MV-4-11 (cell line): ENCODE results near the gene SBK3.
"Not testable (repeated sequence)": the region's sequence is repeated elsewhere in the genome, so short reads cannot be mapped to it uniquely, and the experiment has no call there.

Experiments used
- DNase-seq: peaks from one replicate; lab custom pipeline; 2025; lab: John Stamatoyannopoulos, UW

The SBK3 gene, protein sequence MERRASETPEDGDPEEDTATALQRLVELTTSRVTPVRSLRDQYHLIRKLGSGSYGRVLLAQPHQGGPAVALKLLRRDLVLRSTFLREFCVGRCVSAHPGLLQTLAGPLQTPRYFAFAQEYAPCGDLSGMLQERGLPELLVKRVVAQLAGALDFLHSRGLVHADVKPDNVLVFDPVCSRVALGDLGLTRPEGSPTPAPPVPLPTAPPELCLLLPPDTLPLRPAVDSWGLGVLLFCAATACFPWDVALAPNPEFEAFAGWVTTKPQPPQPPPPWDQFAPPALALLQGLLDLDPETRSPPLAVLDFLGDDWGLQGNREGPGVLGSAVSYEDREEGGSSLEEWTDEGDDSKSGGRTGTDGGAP

DNA sequence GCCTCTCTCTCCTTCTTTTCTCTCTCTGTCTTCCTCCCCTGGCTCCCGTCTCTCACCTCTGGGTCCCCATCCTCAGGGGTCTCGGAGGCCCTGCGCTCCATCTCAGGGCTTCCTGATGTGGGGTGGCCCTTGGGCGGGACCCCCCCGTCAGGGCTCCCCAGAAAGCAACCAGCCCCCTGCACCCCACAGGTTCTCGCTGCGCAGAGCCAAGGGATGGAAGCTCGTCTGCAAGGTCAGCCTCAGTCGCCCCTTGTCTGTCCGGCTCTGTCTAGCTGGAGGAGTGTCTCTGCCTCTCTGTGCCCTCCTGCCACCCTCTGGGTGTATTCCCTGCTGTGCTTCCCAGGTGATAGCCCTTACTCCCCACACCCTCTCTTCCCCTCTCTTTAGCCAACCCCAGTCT, at the start of gene SBK3:
Gene SBK3 (minus strand): TSS at position 101 of the 400 bp plus-strand sequence. CDS start 0 bp downstream, at position 101.
- no peak for DNase-seq

DNA sequence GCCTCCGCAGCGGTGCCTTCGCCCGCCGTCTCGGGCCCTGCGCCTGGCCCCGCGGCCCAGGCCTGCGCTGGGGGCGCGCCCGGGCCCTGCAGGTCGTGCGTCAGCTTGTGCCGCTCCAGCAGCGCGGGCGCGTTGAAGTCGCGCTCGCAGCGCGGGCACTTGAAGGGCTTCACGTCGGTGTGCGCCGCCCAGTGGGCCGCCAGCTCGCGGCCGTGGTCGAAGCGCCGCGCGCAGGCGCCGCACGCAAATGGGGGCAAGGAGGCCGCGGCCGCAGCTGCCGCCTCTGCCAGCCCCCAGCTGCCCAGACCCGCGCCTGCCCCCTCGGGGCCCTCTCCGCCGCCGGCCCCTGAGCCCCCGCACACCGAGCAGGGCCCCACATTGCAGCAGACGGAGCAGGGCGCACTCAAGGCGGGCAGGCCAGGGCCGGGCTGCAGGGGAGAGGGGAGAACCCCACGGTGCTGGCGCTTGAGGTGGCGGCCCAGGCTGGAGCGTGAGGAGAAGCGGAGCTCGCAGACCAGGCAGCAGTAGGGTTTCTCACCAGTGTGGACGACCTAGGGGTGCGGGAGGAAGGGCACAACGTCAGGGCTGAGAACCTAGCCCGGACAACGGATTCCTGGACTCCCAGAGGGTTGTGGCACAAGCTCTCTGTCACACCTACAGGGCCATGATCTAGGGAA, 47.9 kb upstream of the SBK3 start:
- no peak for DNase-seq

DNA sequence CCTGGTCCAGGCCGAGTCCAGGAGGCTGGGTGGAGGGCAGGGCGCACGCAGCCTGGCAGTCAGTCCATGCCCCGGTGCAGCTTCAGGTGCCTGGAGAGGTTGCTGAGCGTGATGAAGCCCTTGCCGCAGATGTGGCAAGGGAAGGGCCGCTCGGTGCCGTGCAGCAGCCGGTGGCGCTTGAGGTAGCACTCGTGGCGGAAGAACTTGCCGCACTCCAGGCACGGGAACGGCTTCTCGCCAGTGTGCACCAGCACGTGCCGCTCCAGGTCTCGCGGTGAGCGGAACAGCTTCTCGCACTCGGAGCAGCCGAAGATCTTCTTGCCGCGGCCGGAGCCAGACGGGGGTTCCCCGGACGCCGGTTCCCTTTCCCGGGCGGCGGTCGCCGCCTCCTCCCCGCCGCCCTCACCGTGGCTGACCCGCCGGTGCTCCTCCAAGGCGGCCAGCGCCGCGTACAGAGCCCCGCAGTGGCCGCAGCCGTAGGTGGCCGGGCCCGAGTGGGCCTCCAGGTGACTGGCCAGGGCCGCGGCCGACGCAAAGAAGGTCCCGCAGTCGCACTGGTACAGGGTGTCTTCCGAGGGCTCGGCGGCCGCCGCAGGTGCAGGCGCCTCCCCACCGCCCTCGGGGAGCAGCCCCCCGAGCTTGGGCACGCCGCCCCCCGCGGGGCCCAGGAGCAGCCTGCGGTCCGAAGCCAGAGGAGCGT, 47.2 kb upstream of the SBK3 start:
- no peak for DNase-seq

DNA sequence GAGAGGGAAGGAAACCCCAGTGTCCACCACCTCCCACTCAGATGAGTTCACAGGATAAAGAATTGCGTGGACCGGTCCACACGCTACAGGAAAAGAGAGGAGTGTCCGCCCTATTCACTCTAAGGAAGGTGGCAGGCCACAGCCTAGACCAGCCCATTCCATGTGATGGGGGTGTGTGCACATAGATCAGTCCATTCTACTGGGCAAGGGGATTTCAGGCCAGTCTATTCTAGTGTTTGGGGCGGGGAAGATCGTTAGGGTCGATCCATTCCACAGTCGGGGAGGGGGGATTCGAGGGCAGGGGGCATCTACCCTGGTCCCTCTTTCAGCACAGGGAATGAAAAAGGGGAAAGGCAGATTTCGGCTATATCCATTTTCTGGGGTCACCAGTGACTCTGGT, 46.2 kb upstream of the SBK3 start:
- no peak for DNase-seq

DNA sequence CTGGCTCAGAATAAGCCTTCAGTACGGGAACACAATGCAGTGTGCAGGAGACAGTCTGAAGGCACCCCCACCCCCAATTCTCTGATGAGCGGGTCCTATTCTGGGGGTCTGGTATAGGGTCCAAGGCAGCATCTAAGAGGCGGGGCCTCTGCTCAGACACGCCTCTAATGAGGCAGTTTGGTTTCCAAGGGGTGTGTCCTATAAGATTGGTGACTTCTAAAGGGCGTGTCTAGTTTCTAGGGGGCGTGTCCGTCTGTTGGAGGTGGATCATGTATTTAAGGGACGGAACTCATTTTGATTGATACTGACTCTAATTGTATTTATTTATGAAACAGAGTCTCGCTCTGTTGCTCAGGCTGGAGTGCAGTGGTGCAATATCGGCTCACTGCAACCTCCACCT, 45.3 kb upstream of the SBK3 start:
- DNase-seq: peak; percentile 33

DNA sequence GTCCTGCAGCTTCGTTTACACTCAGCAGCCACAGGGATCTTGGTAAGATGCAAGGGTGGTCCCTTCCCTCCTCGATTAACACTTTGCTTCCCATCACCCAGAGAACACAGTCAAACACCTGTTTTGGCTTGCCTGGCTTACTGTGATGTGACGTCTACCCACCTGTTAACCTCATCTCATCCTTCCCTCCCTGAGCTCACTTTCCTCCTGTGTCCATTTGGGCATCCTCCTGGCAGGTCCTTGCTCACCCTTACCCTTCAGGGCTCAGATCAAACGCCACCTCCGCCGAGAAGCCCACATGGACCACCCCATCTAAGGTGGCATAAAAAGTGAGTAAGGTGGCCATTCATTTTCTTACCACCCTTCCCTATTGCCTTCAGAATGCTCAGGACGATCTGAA, 44.8 kb upstream of the SBK3 start:
- no peak for DNase-seq

DNA sequence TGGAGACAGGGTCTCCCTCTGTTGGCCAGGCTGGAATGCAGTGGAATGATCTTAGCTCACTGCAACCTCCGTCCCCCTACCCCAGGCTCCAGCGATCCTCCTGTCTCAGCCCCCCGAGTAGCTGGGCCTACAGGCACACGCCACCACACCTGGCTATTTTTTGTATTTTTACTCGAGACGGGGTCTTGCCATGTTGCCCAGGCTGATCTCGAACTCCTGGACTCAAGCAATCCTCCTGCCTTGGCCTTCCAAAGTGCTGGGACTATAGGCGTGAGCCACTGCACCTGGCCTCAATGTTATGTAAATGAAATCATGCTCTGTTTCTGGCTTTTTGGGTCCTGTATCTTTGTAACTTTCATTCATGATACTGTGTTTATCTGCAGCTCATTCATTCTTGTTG, 43.4 kb upstream of the SBK3 start:
- no peak for DNase-seq

DNA sequence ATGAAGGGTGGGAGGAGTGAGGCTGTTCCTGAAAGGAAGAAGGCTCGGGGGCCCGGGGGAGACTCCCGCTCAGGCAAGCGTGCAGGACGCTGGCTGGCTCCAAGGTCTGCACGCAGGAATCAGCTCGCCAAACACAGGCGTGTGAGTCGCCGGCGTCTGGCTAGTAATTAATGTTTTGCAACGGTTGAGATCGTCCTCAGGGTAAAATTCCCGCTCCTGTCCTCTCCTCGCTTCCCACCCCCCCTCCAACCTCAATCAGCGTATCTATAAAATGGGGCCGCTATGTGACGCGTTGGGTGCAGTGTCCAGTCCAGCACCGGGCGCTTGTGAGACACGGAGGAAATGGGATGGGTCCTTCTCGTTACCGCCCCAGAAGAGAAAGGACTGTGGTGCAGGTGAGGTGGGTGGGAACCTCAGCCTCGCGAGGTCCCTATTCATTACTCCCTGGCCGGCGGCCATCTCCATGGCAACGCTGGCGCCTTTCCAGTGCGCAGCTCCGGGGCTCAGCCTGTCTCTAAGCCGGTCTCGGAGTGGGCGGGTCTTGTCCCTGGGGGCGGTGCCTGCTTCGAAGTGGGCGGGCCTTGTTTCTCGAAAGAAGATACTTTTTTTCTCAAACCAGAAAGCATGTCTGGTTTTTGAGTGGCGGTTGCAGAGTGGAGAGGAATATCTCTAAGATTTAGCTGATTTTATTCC, 41.8 kb upstream of the SBK3 start:
- peak; percentile 96 for DNase-seq

DNA sequence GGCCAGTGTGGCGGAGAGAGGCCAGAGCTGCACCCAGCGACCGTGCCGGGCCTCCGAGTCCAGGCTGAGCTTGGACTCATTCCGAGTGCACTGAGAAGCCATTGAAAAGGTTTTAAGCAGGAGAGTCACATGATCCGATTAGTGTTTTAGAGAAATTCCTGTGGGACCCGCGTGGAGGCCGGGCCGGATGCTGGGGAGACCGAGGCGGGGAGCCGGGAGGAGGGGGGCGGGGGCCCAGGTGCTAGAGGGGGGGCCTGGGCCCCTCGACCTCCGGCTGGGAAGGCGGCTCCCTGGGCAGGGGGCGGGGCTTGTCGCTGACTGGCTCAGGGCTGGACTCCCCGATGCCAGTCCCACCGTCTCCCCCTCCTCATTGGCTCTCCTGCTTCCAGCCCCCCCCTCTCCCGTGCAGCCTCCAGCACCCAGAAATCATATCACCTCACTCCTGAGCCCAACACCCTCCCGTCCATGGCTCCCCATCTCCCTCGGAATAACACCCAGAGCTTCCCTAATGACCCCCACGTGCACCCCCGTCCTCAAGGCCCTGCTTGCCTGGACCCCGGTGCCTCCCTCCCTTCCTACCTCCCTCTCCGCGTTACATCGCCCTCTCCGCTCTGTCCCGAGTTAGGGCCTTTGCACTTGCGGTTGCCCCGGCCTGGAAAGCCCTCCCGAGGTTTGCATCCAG, 40.5 kb upstream of the SBK3 start:
- DNase-seq: no peak

DNA sequence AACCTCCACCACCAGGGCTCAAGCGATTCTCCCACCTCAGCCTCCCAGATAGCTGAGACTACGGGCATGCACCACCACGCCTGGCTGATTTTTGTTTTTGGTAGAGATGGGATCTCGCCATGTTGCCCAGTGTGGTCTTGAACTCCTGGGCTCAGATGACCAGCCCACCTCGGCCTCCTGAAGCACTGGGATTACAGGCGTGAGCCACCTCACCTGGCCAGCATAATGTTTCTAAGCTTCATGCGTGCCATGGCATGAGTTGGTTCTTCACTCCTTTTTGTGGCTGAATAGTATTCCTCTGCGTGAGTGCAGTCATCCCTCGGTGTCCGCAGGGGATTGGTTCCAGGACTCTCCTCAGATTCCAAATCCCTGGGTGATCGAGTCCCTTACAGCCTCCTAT, 39.5 kb upstream of the SBK3 start:
- no peak for DNase-seq

DNA sequence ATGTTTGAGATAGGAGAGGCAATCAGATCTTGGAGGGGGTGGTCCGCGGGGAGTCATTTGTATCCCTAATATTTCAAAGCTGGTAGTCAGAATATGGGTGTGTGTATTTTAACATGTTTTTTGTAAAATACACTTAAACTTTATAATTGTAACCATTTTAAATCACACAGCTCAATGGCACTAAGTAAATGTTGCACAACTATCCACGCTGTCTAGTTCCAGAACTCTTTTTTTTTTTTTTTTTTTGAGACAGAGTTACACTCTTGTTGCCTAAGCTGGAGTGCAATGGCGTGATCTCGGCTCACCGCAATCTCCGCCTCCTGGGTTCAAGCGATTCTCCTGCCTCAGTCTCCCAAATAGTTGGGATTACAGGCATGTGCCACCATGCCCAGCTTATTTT, 38.6 kb upstream of the SBK3 start:
- peak; percentile 25 for DNase-seq

DNA sequence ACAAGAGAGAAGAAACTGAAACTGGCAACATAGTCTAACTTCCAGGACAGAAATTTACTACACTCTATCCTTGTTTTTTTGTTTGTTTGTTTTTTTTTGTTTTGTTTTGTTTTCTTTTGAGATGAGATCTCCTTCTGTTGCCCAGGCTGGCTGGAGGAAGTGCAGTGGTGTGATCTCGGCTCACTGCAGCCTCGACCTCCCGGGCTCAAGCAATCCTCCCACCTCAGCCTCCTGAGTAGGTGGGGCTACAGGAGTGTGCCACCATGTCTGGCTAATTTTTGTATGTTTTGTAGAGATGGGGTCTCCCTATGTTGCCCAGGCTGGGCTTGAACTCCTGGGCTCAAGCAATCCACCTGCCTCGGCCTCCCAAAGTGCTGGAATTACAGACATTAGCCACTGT, 36.9 kb upstream of the SBK3 start:
- not testable (repeated sequence) for DNase-seq

DNA sequence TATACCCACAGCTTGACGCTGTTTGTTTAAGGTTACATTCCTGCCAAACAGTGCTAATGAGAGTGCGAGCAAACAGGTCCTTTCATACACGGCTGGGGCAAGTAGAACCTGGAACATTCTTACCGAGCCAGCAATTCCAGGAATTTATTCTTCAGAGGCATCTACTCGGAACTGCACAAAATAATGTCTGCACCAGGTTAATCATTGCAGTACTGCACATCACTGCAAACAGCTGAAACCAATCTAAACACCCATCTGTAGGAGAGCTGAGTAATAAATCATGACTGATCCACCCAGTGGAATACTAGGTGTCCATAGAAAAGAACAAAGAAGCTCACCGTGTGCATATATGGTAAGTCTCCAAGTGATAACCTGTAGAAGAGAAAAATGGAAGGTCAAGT, 36.5 kb upstream of the SBK3 start:
- no peak for DNase-seq

DNA sequence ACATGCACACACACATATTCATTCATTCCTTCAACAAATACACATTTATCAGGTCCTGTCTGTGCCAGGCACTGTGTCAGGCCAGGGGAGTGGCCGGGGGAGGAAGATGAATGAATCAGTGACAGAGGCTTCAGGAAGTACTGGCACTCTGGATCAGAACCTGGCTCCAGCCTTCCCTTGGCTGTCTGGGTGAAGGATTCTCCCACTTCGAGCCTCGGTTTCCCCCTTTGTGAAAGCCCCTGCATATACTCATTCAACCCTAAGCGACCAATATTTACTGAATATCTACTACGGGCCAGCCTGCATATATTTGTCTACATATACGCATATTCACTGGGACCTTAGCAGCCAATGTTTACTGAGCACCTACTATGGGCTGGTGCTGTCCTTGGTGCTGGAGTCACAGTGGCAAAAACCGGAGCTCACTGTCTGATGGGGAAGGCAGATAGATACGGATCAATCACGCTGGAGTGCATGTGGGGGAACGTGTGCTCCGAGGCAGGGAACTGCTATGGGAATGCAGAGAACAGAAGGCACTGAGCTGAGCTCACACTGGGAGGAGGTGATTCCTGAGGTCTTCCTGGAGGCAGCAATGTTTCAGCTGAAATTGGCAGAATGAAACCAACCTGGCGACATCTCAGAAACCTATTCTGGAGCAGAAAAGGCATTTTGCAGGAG, 35.9 kb upstream of the SBK3 start:
- DNase-seq: no peak

DNA sequence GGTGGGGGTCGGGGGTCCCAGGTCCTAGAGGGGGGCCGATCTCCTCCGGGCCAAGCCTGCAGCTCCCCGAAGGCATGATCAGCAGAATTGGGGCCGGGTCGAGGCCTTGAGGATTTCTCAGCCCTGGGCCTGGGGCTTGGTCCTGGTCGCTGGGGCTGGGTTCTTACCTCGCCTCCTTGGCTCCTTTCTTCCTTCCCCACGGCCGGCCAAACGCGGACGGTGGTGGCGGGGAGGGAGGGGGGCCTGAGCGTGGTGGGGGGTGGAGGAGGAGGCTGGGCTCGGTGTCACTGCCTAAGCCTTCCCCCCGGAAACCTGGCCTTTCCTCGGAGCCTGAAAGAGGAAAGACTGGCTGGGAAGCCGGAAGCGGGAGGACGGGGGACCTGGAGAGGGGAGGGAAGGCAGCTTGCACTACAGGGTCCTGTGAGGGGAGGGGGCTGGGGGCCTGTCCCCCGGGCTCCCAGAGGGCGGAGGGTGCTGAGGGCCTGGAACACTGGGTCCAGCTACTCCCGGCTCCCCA, 35.3 kb upstream of the SBK3 start, which contains the start of gene ZNF579:
Gene ZNF579 (minus strand): TSS at position 221 of the 517 bp plus-strand sequence. CDS start 1,209 bp downstream, outside the sequence.
- peak; percentile 83 for DNase-seq

DNA sequence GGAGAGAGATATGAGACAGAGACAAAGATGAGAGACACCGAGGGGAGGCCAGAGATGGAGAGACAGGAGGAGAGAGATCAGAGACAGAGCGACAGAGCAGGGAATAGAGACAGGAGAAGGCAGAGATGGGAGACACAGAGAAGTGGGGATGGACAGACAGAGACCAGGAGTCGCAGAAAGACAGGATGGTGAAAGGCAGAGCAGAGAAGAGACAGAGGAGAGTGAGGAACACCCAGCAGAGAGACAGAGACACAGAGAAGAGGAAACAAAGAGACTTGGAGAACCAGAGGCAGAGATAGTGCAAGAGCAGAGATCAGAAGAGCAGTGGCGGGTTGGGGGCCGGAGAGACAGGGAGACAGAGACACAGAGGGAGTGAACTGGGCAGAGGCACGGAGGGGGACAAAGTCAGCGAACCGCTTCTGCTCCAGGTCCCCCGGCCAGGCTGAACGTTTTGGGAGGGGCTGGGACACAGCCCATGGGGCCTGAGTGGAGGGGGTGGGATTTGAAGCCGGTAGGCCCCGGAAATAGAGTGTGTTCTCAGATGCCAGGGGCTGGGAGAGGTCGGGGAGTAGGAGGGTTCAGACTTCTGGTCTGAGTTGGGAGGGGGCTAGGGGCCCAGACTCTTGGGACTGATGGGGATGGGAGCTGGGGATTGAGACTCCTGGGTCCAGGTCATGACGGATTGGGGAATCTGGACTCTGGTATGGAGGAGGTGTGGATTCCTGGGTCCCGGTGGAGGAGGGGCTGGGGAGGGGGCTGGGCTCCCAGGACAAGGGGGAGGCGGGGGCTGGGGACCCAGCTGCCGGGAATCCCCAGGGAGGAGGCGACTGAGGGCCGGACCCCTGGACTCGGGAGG, 34.7 kb upstream of the SBK3 start:
- no peak for DNase-seq

DNA sequence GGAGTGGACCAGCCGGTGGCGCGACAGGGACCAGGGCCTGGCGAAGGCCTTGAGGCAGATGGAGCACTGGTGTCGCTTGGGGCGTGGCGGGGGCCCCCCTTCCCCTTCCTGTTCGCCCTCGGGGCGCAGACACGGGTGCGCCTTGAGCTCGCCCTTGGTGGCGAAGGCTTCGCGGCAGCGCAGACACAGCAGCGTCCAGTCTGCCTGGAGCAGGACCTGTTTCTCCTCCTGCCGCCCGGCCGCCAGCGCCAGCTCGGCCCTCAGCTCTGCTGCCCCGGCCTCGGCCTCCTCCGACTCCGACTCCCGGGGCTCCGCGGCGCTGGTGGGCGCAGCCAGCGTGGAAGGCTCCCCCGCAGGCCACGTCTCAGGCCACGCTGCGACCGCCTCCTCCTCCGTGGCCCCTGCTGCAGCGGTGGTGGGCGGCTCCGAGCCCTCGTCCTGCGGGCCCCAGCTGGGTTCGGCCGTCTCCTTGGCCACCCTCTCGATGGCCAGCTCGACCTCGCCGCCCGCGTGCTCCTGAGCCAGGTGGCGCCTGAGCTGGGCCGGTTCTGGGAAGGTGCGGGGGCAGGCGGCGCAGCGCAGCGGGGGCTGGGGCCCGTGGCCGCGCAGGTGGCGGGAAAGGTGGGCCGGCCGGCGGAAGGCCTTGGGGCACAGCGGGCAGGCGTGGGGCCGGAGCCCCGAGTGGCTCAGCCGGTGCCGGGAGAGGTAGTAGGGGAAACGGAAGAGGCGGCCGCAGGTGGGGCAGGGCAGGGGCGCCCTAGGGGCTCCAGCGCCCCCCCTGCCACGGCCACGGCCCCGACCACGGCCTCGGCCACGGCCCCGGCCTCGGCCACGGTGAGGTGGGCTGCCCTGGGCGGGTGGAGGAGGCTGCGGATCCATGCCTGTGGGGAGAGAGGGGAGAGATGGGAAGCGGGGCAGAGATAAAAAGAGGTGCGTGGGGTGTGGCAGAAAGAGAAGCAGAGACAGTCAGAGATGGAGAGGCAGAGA, 33.7 kb upstream of the SBK3 start:
- DNase-seq: no peak

DNA sequence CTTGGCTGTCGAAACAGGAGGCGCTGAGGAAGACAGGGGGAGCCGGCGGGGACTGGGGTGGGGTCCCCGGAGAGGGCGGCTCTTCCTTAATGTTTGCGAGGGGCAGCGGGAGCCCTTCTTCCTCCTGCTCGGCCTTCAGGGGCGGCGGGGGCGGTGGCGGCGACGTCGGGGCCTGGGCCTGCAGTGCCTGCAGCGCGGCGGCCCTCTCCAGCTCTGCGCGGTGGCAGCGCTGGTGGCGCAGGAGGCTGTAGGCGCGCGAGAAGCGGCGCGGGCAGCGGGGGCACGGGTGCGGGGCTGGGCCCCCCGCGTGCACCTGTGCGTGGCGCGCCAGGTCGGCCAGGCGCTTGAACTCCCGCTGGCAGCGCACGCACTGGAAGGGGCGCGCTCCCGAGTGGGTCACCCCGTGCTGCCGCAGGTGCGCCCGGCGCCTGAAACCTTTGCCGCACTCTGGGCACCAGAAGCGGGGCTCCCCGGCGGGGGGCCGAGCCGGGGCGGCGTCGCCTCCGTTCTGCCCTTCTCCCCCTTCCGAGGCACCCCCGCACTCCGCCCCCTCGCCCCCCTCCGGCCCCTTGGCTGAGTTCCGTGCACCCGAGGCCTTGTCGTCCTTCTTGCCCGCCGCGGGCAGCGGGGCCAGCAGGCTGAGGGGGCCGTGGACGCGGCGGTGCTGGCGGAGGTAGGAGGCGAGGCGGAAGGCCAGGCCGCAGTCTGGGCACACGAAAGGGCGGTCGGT, 32.9 kb upstream of the SBK3 start:
- DNase-seq: no peak
